ENCODE results near the gene KCNK4.

KCNK4 gene

GRCh38 chr11:64269540-64270220, 21.4 kb upstream of the KCNK4 start:
- DNase-seq, result peak; percentile 98

GRCh38 chr11:64275031-64275800, 15.9 kb upstream of the KCNK4 start:
- no peak for DNase-seq

GRCh38 chr11:64275841-64276240, 15.3 kb upstream of the KCNK4 start:
- no peak for DNase-seq

GRCh38 chr11:64276653-64277431, 14.3 kb upstream of the KCNK4 start:
- no peak for DNase-seq

GRCh38 chr11:64278576-64279190, 12.4 kb upstream of the KCNK4 start:
- no peak for DNase-seq

- no peak for DNase-seq
Measured at GRCh38 chr11:64281957-64282770, 8.9 kb upstream of the KCNK4 start.

- DNase-seq, result no peak
Measured at GRCh38 chr11:64283092-64283491, 8.0 kb upstream of the KCNK4 start.

GRCh38 chr11:64284048-64284961, 6.8 kb upstream of the KCNK4 start, which contains the start of gene BAD:
TSS of gene BAD (minus strand) at chr11:64284665. CDS start at chr11:64284368, 297 bp downstream.
- DNase-seq, result peak; percentile 77

- peak; percentile 71 for DNase-seq
Measured at GRCh38 chr11:64284962-64285884, 5.9 kb upstream of the KCNK4 start, which contains the start of gene GPR137. TSS of gene GPR137 (plus strand) at chr11:64285848. CDS start at chr11:64286525, 677 bp downstream.

GRCh38 chr11:64285885-64286800, 5.0 kb upstream of the KCNK4 start:
- no peak for DNase-seq

GRCh38 chr11:64286801-64287159, 4.3 kb upstream of the KCNK4 start:
- no peak for DNase-seq

- no peak for DNase-seq
Measured at GRCh38 chr11:64287676-64288352, 3.3 kb upstream of the KCNK4 start.

GRCh38 chr11:64288353-64288750, 2.8 kb upstream of the KCNK4 start:
- DNase-seq, result no peak

GRCh38 chr11:64289002-64289564, 2.0 kb upstream of the KCNK4 start:
- DNase-seq, result no peak

- no peak for DNase-seq
Measured at GRCh38 chr11:64290352-64291261, 495 bp upstream of the KCNK4 start.

- DNase-seq, result no peak
Measured at GRCh38 chr11:64291752-64292459, 804 bp downstream of the KCNK4 start.
